Osteoblast (primary cell): ENCODE measurements around the gene ROBO4. TPM values are rescaled to one million over a fixed set of nuclear protein-coding genes. Genes with fewer than 3 reads are reported as not detected.

ENCODE experiments used
- DNase-seq: peaks from one replicate; pipeline ENCODE4 v3.0.0; 2011; ENCODE audit warnings: low spot score, mixed read lengths; ENCODE audit not compliant: insufficient read length; ENCODE audit errors: missing footprints
- H2AFZ ChIP-seq: 2 replicates; pipeline ENCODE4 v1.6.0; 2011; ENCODE audit warnings: mild to moderate bottlenecking, low read length
- H3K27ac ChIP-seq: 2 replicates; pipeline ENCODE4 v1.5.1; 2011; ENCODE audit warnings: mild to moderate bottlenecking, low read depth, low read length, moderate library complexity
- H3K27me3 ChIP-seq: 2 replicates; pipeline ENCODE4 v1.6.0; 2012; ENCODE audit warnings: mild to moderate bottlenecking, control low read depth, inconsistent platforms, low read length, moderate library complexity; ENCODE audit not compliant: insufficient read depth
- H3K36me3 ChIP-seq: 2 replicates; pipeline ENCODE4 v1.5.1; 2011; ENCODE audit warnings: mild to moderate bottlenecking, low read length, control low read depth, moderate library complexity; ENCODE audit not compliant: insufficient read depth
- H3K4me1 ChIP-seq: 2 replicates; pipeline ENCODE4 v1.5.1; 2011; ENCODE audit warnings: mild to moderate bottlenecking, low read length, control low read depth, moderate library complexity; ENCODE audit not compliant: insufficient read depth
- H3K4me2 ChIP-seq: 2 replicates; pipeline ENCODE4 v1.6.0; 2011; ENCODE audit warnings: mild to moderate bottlenecking, low read length; ENCODE audit not compliant: insufficient read depth
- H3K4me3 ChIP-seq: fragments of 200-600 bp; sonication (generic); 3 replicates; pipeline ENCODE4 v1.5.1; 2012; ENCODE audit warnings: mild to moderate bottlenecking, low read length, inconsistent platforms; ENCODE audit not compliant: insufficient read depth
- H3K79me2 ChIP-seq: 2 replicates; pipeline ENCODE4 v1.6.0; 2012; ENCODE audit warnings: mild to moderate bottlenecking, low read length, control low read depth, inconsistent platforms; ENCODE audit not compliant: insufficient read depth
- H3K9me3 ChIP-seq: 2 replicates; pipeline ENCODE4 v1.5.1; 2011; ENCODE audit warnings: low read depth, low read length, control low read depth
- H4K20me1 ChIP-seq: 2 replicates; pipeline ENCODE4 v1.6.0; 2012; ENCODE audit warnings: mild to moderate bottlenecking, low read length, control low read depth; ENCODE audit not compliant: insufficient read depth
- CTCF ChIP-seq: IDR thresholded peaks from 2 replicates; pipeline ENCODE4 v1.5.1; 2011; ENCODE audit warnings: mild to moderate bottlenecking, low read depth, low read length, moderate library complexity; ENCODE audit errors: extremely low read depth
- total RNA-seq: library from RNA; depleted of rRNA; stranded (reverse); fragments of >200 nt; gene quantifications from 2 replicates; pipeline ENCODE4 v1.2.3, GENCODE V29; 2012

The ROBO4 gene
- 0.36 and 0.59 TPM in 2 replicates for total RNA-seq

GRCh38 chr11:124897674-124898262 is at the start of gene ROBO4:
Gene ROBO4 (minus strand): TSS chr11:124897865. CDS start chr11:124897795, 70 bp downstream.
- Histone ChIP-seq H3K4me1 (peaks cover 49% of the 10 kb centered on the region), H3K4me3 (peak within 1 kb of the TSS; percentile 16), H3K36me3 (no peaks in the 10 kb centered on the region), H3K27me3 (no peaks in the 10 kb centered on the region), H3K27ac (peak within 1 kb of the TSS; percentile 83), H4K20me1 (no peaks in the 10 kb centered on the region), H2AFZ (peak within 1 kb of the TSS; percentile 77), H3K79me2 (no peaks in the 10 kb centered on the region), H3K9me3 (no peaks in the 10 kb centered on the region), H3K4me2 (peak within 1 kb of the TSS; percentile 62)
- peak; percentile 79 for DNase-seq
- TF ChIP-seq CTCF = no peak

- DNase-seq = no peak
- Histone ChIP-seq H3K4me3 (no peak overlapping the region), H3K4me2 (no peak overlapping the region), H3K36me3 (no peaks in the 10 kb centered on the region), H3K27ac (no peak overlapping the region), H4K20me1 (no peaks in the 10 kb centered on the region), H3K27me3 (no peaks in the 10 kb centered on the region), H3K4me1 (peaks cover 5% of the 10 kb centered on the region), H3K9me3 (no peaks in the 10 kb centered on the region), H3K79me2 (no peaks in the 10 kb centered on the region), H2AFZ (no peak overlapping the region)
- TF ChIP-seq CTCF = no peak
These were observed 49.1 kb upstream of the ROBO4 start for GRCh38 chr11:124946735-124947141.

GRCh38 chr11:124945826-124946225 is 48.2 kb upstream of the ROBO4 start:
- no peak overlapping the region for H2AFZ ChIP-seq
- no peak overlapping the region for H3K27ac ChIP-seq
- H3K4me3 ChIP-seq = no peak overlapping the region
- no peak overlapping the region for H3K4me2 ChIP-seq
- H3K9me3 ChIP-seq = no peaks in the 10 kb centered on the region
- no peak for TF ChIP-seq CTCF
- H3K36me3 ChIP-seq = no peaks in the 10 kb centered on the region
- H3K27me3 ChIP-seq = no peaks in the 10 kb centered on the region
- no peak for DNase-seq
- H3K79me2 ChIP-seq = no peaks in the 10 kb centered on the region
- H3K4me1 ChIP-seq = peaks cover 5% of the 10 kb centered on the region
- no peaks in the 10 kb centered on the region for H4K20me1 ChIP-seq

GRCh38 chr11:124944565-124944964 is 46.9 kb upstream of the ROBO4 start:
- H2AFZ ChIP-seq = no peak overlapping the region
- no peak for DNase-seq
- no peaks in the 10 kb centered on the region for H3K27me3 ChIP-seq
- H3K27ac ChIP-seq = no peak overlapping the region
- H3K4me3 ChIP-seq = no peak overlapping the region
- H4K20me1 ChIP-seq = no peaks in the 10 kb centered on the region
- H3K36me3 ChIP-seq = no peaks in the 10 kb centered on the region
- H3K4me2 ChIP-seq = no peak overlapping the region
- no peaks in the 10 kb centered on the region for H3K9me3 ChIP-seq
- H3K4me1 ChIP-seq = peaks cover 5% of the 10 kb centered on the region
- no peaks in the 10 kb centered on the region for H3K79me2 ChIP-seq
- TF ChIP-seq CTCF = no peak
